Right atrium auricular region (tissue), 2 donors: ENCODE measurements around the gene CCNY. TPM values are rescaled to one million over a fixed set of nuclear protein-coding genes. Genes with fewer than 3 reads are reported as not detected.

Source experiments
- DNase-seq: peaks from one replicate; pipeline ENCODE4 v3.0.0-alpha.2; 2019; ENCODE audit warnings: low spot score
- H3K27ac ChIP-seq, 2 donors: fragments of 200-600 bp; sonication (generic); 1 replicate in 1 of 2; 2 replicates in 1 of 2; pipeline ENCODE4 v1.5.1; 2016 to 2019
- H3K27me3 ChIP-seq, 2 donors: fragments of 200-600 bp; sonication (generic); one replicate each; pipeline versions ENCODE4 v1.5.1 to v1.6.0; 2017 to 2019
- H3K36me3 ChIP-seq: fragments of 200-600 bp; sonication (generic); one replicate; pipeline ENCODE4 v1.5.1; 2016
- H3K4me1 ChIP-seq, 2 donors: fragments of 200-600 bp; sonication (generic); one replicate each; pipeline versions ENCODE4 v1.5.1 to v1.6.0; 2017 to 2019
- H3K4me3 ChIP-seq, 2 donors: fragments of 200-600 bp; sonication (generic); 1 replicate in 1 of 2; 2 replicates in 1 of 2; pipeline ENCODE4 v1.5.1; 2017 to 2019; ENCODE audit warnings: mild to moderate bottlenecking in 1 of 2, moderate library complexity in 1 of 2
- H3K9me3 ChIP-seq, 2 donors: fragments of 200-600 bp; sonication (generic); one replicate each; pipeline ENCODE4 v1.5.1; 2019
- CTCF ChIP-seq, 2 donors: fragments of 200-600 bp; sonication (generic); IDR thresholded peaks; one replicate each; pipeline ENCODE4 v1.5.1; 2019; ENCODE audit warnings: antibody characterized with exemption in 2 of 2
- total RNA-seq, 2 donors: library from RNA; depleted of rRNA; stranded (reverse); fragments of >200 nt; gene quantifications; one replicate each; pipeline ENCODE4 v1.1.0, GENCODE V29; 2016

The CCNY gene
- total RNA-seq, 2 donors from 2014 or later = 35.6 to 58.1 TPM

- no peak overlapping the region for H3K27ac ChIP-seq
- H3K27me3 ChIP-seq = peaks cover 0 to 9% of the 10 kb centered on the region in 2 donors
- no peak overlapping the region for H3K4me3 ChIP-seq
- H3K36me3 ChIP-seq = no peaks in the 10 kb centered on the region
- no peaks in the 10 kb centered on the region for H3K9me3 ChIP-seq
- no peak for DNase-seq
- no peak for TF ChIP-seq CTCF (IDR thresholded peaks at IDR 0.05)
- peaks cover 0 to 9% of the 10 kb centered on the region in 2 donors for H3K4me1 ChIP-seq
Observed at GRCh38 chr10:35612385-35613106, 276.2 kb downstream of the CCNY start.

GRCh38 chr10:35613107-35613440, 276.8 kb downstream of the CCNY start:
- Histone ChIP-seq H3K9me3 (no peaks in the 10 kb centered on the region), H3K27ac (no peak overlapping the region), H3K36me3 (no peaks in the 10 kb centered on the region), H3K27me3 (peaks cover 0 to 3% of the 10 kb centered on the region in 2 donors), H3K4me3 (no peak overlapping the region), H3K4me1 (peaks cover 0 to 4% of the 10 kb centered on the region in 2 donors)
- DNase-seq = no peak
- TF ChIP-seq CTCF (IDR thresholded peaks at IDR 0.05) = no peak

GRCh38 chr10:35613597-35614226, 277.4 kb downstream of the CCNY start:
- Histone ChIP-seq H3K36me3 (no peaks in the 10 kb centered on the region), H3K9me3 (no peaks in the 10 kb centered on the region), H3K4me1 (no peaks in the 10 kb centered on the region), H3K27me3 (no peaks in the 10 kb centered on the region), H3K4me3 (no peak overlapping the region), H3K27ac (no peak overlapping the region)
- DNase-seq = no peak
- peak in 1 of 2 donors; percentile 47 for TF ChIP-seq CTCF (IDR thresholded peaks at IDR 0.05)

GRCh38 chr10:35614312-35614711, 278.0 kb downstream of the CCNY start:
- H3K36me3 ChIP-seq = no peaks in the 10 kb centered on the region
- H3K9me3 ChIP-seq = no peaks in the 10 kb centered on the region
- H3K4me1 ChIP-seq = no peaks in the 10 kb centered on the region
- no peak overlapping the region for H3K27ac ChIP-seq
- no peak for DNase-seq
- no peak for TF ChIP-seq CTCF (IDR thresholded peaks at IDR 0.05)
- H3K4me3 ChIP-seq = no peak overlapping the region
- no peaks in the 10 kb centered on the region for H3K27me3 ChIP-seq

Other genes starting within 250 kb of the CCNY start
- gene CUL2, start 246.2 kb upstream of the CCNY start, total RNA-seq = 10 to 100 TPM; 15.5 to 17.3 TPM
- 10 to 100 TPM; 33.4 to 39.9 TPM for gene CREM, start 209.7 kb upstream of the CCNY start, total RNA-seq